Panc1 (cell line): Measurements from ENCODE around the gene ZNF785. TPM values are rescaled to one million over a fixed set of nuclear protein-coding genes. Genes with fewer than 3 reads are reported as not detected.

ENCODE experiments used
- ATAC-seq: fragments of 200-7000 bp; cut with Tn5 transposase; 2 replicates; pipeline ENCODE4 v1.9.1; 2020; ENCODE audit warnings: mild to moderate bottlenecking, moderate library complexity
- BruUV-seq: library from RNA; stranded (reverse); fragments of 400-500 nt; replicated peaks from 2 replicates; lab custom pipeline; 2021; lab: Mats Ljungman, UMichigan
- CTCF ChIA-PET: fragments of 300-600 bp; sonication (Branson Sonifier 250); formaldehyde crosslinking; loops from one replicate; lab custom pipeline; 2022; ENCODE audit warnings: antibody characterized with exemption; lab: Charles Lee
- POLR2A ChIA-PET: fragments of 300-600 bp; sonication (Branson Sonifier 250); formaldehyde crosslinking; loops from one replicate; lab custom pipeline; 2022; ENCODE audit warnings: antibody characterized with exemption; lab: Charles Lee
- DNase-seq: peaks from one replicate; pipeline ENCODE4 v3.0.0-alpha.2; 2010; ENCODE audit warnings: low read depth, low spot score
- H3K27ac ChIP-seq: 2 replicates; pipeline ENCODE4 v1.5.1; 2011; ENCODE audit warnings: mild to moderate bottlenecking, low read length, inconsistent platforms
- H3K27me3 ChIP-seq: fragments of 200-500 bp; sonication (Bioruptor generic); 2 replicates; pipeline ENCODE4 v1.6.0; 2014; ENCODE audit warnings: low read length, inconsistent platforms; ENCODE audit not compliant: control insufficient read depth, insufficient read depth
- H3K36me3 ChIP-seq: fragments of 200-500 bp; sonication (Bioruptor generic); 2 replicates; pipeline ENCODE4 v1.5.1; 2014; ENCODE audit warnings: inconsistent platforms, mild to moderate bottlenecking, low read length, moderate library complexity; ENCODE audit not compliant: control insufficient read depth, insufficient read depth
- H3K4me1 ChIP-seq: 2 replicates; pipeline ENCODE4 v1.5.1; 2011; ENCODE audit warnings: inconsistent platforms, mild to moderate bottlenecking, low read length, moderate library complexity; ENCODE audit not compliant: control insufficient read depth, insufficient read depth
- H3K4me3 ChIP-seq, 2 experiments: 2 replicates each; pipeline ENCODE4 v1.5.1; 2011 to 2012; ENCODE audit warnings: low read depth in 2 of 2, low read length in 2 of 2, mild to moderate bottlenecking in 2 of 2, inconsistent platforms in 1 of 2, moderate library complexity in 1 of 2
- H3K9me3 ChIP-seq: fragments of 200-500 bp; sonication (Bioruptor generic); 2 replicates; pipeline ENCODE4 v1.5.1; 2014; ENCODE audit warnings: low read depth, mild to moderate bottlenecking, inconsistent platforms, low read length, moderate library complexity; ENCODE audit not compliant: control insufficient read depth, insufficient read depth
- CTCF ChIP-seq: fragments of 450-650 bp; IDR thresholded peaks from 2 replicates; pipeline ENCODE4 v1.5.1; 2017; ENCODE audit warnings: mild to moderate bottlenecking
- POLR2AphosphoS5 ChIP-seq: IDR thresholded peaks from 2 replicates; pipeline ENCODE4 v1.6.1; 2012; ENCODE audit warnings: mild to moderate bottlenecking, low read depth, low read length, moderate library complexity
- SIN3A ChIP-seq: IDR thresholded peaks from 2 replicates; pipeline ENCODE4 v1.6.1; 2012; ENCODE audit warnings: low read depth, mild to moderate bottlenecking, low read length, moderate library complexity, borderline replicate concordance; ENCODE audit not compliant: insufficient read depth
- TCF7L2 ChIP-seq: IDR thresholded peaks from 2 replicates; pipeline ENCODE4 v1.6.1; 2011; ENCODE audit warnings: mild to moderate bottlenecking, low read depth, low read length, inconsistent platforms
- in situ Hi-C: cut with HindIII; loops from 2 replicates; pipeline ENCODE4 v1.10.0; 2016; ENCODE audit warnings: low sequenced_read_pairs, low pct_unique_long_range_greater_than_20kb
- intact Hi-C: fragments of 100-400 bp; cut with micrococcal nuclease; formaldehyde crosslinking; loops from one replicate; pipeline ENCODE4 v1.10.0; 2022; ENCODE audit not compliant: unreplicated experiment
- total RNA-seq: library from RNA; stranded (reverse); gene quantifications from one replicate; pipeline ENCODE4 v1.2.1, GENCODE V29; 2021; ENCODE audit not compliant: unreplicated experiment
- TF ChIP-seq, protein P1 (sequence below), 2 experiments: IDR thresholded peaks; 2 replicates each; pipeline ENCODE4 v1.6.1; 2011 to 2012; ENCODE audit warnings: low read depth in 2 of 2, control low read depth in 1 of 2, low read length in 1 of 2, mild to moderate bottlenecking in 1 of 2, moderate library complexity in 1 of 2; ENCODE audit not compliant: insufficient read depth in 1 of 2

Gene ZNF785
- total RNA-seq, 1 experiment from 2014 or later = 6.2 TPM

GRCh38 chr16:30557707-30557956, 27.9 kb downstream of the ZNF785 start:
- ChIA-PET POLR2A (interaction anchor here (0.6 to 0.7 kb wide), 2 partner anchors 63 to 133 kb away, joined by 4 to 6 read pairs; no protein-coding TSS in a partner anchor), CTCF (interaction anchor here (1.3 kb wide), 1 partner anchor 41 kb away, joined by 6 read pairs; no protein-coding TSS in a partner anchor)
- no TSS peak for BruUV-seq
- in situ Hi-C loops (no loop called here), intact Hi-C loops (no loop called here)
- no peak for DNase-seq
- Histone ChIP-seq H3K36me3 (no peaks in the 10 kb centered on the region), H3K4me3 (peak overlapping the region; percentile 78 to 82), H3K27me3 (no peaks in the 10 kb centered on the region), H3K9me3 (no peaks in the 10 kb centered on the region), H3K4me1 (peaks cover 9% of the 10 kb centered on the region; the same call in 1 of the 2 replicates), H3K27ac (peak overlapping the region; percentile 90)
- no peak for ATAC-seq
- TF ChIP-seq, protein P1, sequence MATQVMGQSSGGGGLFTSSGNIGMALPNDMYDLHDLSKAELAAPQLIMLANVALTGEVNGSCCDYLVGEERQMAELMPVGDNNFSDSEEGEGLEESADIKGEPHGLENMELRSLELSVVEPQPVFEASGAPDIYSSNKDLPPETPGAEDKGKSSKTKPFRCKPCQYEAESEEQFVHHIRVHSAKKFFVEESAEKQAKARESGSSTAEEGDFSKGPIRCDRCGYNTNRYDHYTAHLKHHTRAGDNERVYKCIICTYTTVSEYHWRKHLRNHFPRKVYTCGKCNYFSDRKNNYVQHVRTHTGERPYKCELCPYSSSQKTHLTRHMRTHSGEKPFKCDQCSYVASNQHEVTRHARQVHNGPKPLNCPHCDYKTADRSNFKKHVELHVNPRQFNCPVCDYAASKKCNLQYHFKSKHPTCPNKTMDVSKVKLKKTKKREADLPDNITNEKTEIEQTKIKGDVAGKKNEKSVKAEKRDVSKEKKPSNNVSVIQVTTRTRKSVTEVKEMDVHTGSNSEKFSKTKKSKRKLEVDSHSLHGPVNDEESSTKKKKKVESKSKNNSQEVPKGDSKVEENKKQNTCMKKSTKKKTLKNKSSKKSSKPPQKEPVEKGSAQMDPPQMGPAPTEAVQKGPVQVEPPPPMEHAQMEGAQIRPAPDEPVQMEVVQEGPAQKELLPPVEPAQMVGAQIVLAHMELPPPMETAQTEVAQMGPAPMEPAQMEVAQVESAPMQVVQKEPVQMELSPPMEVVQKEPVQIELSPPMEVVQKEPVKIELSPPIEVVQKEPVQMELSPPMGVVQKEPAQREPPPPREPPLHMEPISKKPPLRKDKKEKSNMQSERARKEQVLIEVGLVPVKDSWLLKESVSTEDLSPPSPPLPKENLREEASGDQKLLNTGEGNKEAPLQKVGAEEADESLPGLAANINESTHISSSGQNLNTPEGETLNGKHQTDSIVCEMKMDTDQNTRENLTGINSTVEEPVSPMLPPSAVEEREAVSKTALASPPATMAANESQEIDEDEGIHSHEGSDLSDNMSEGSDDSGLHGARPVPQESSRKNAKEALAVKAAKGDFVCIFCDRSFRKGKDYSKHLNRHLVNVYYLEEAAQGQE (IDR thresholded peaks at IDR 0.05; ENCODE audit: insufficient read depth in 1 of 2, low read depth in 2 of 2, low read length in 1 of 2) = no peak
- no peak for TF ChIP-seq SIN3A
- TF ChIP-seq TCF7L2 = no peak
- no peak for TF ChIP-seq CTCF
- TF ChIP-seq POLR2AphosphoS5 = no peak

DNA sequence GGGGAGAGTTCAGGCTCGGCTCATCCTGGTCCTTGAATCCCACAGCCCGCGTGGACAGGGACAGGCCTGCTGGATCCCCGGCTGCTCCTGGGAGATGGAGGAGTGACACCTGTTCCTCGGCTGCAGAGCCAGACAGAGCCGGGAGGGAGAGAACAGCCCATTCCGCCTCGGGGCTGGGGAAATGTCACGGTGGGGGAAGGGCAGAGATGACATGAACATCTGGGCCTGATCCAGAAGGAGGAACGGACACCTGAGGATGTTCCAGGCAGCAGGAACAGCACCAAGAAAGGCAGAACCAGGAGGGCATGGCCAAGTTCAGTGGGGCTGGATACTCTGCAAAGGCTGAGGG, 29.4 kb downstream of the ZNF785 start:
- POLR2A ChIA-PET = no interaction called here
- Histone ChIP-seq H3K4me3 (no peak overlapping the region), H3K27ac (no peak overlapping the region), H3K27me3 (no peaks in the 10 kb centered on the region), H3K36me3 (no peaks in the 10 kb centered on the region), H3K4me1 (peaks cover 9% of the 10 kb centered on the region; the same call in 1 of the 2 replicates), H3K9me3 (no peaks in the 10 kb centered on the region)
- no TSS peak for BruUV-seq
- DNase-seq (no peak), ATAC-seq (no peak)
- no peak for TF ChIP-seq TCF7L2
- no peak for TF ChIP-seq CTCF
- TF ChIP-seq, protein P1 (IDR thresholded peaks at IDR 0.05; ENCODE audit: insufficient read depth in 1 of 2, low read depth in 2 of 2, low read length in 1 of 2) = no peak
- no peak for TF ChIP-seq POLR2AphosphoS5
- no peak for TF ChIP-seq SIN3A
- intact Hi-C loops = no loop called here
- CTCF ChIA-PET = no interaction called here
- in situ Hi-C loops = no loop called here
